HepG2 (cell line): ENCODE results near the gene TUBGCP4. TPM values are rescaled to one million over a fixed set of nuclear protein-coding genes. Genes with fewer than 3 reads are reported as not detected.

Experiments used
- BHLHE40 ChIP-seq: IDR thresholded peaks from 2 replicates; pipeline ENCODE4 v1.6.1; 2011; ENCODE audit warnings: low read length, improper control_type of control experiment
- GTF2F1 ChIP-seq: fragments of 150-350 bp; IDR thresholded peaks from 2 replicates; pipeline ENCODE4 v1.6.1; 2014; ENCODE audit warnings: low read length
- HIVEP1 ChIP-seq: sonication (generic); formaldehyde crosslinking; IDR thresholded peaks from 2 replicates; pipeline ENCODE4 v1.4.0; 2020; ENCODE audit warnings: mild to moderate bottlenecking, missing genetic modification reagents
- KAT8 ChIP-seq: IDR thresholded peaks from 2 replicates; pipeline ENCODE4 v1.6.1; 2016; ENCODE audit warnings: missing genetic modification reagents, missing compliant biosample characterization
- MAFF ChIP-seq: IDR thresholded peaks from 2 replicates; pipeline ENCODE4 v1.6.1; 2011; ENCODE audit warnings: low read depth, low read length, improper control_type of control experiment
- MED1 ChIP-seq: sonication (generic); formaldehyde crosslinking; IDR thresholded peaks from 2 replicates; pipeline ENCODE4 v1.4.0; 2020; ENCODE audit warnings: missing genetic modification reagents
- NR2C2 ChIP-seq: sonication (generic); formaldehyde crosslinking; IDR thresholded peaks from 2 replicates; pipeline ENCODE4 v1.4.0; 2020; ENCODE audit warnings: missing genetic modification reagents, mild to moderate bottlenecking, moderate library complexity, borderline replicate concordance
- NR2F6 ChIP-seq, 2 experiments: IDR thresholded peaks; 2 replicates each; pipeline ENCODE4 v1.6.1; 2016; ENCODE audit warnings: antibody characterized with exemption in 1 of 2, mild to moderate bottlenecking in 1 of 2
- PCBP2 ChIP-seq: fragments of 200-400 bp; formaldehyde crosslinking; optimal IDR thresholded peaks from 2 replicates; pipeline ENCODE3; 2018; ENCODE audit warnings: low read length, low read depth; ENCODE audit not compliant: poor library complexity, severe bottlenecking
- ZKSCAN1 ChIP-seq: fragments of 150-350 bp; IDR thresholded peaks from 2 replicates; pipeline ENCODE4 v1.6.1; 2014; ENCODE audit warnings: low read length
- ZMAT3 ChIP-seq: sonication (generic); formaldehyde crosslinking; conservative IDR thresholded peaks from 2 replicates; pipeline ENCODE4 v1.7.0; 2021; ENCODE audit warnings: missing genetic modification reagents
- ZNF180 ChIP-seq: sonication (generic); formaldehyde crosslinking; IDR thresholded peaks from 2 replicates; pipeline ENCODE4 v1.4.0; 2020; ENCODE audit warnings: low read depth, missing genetic modification reagents, borderline replicate concordance
- ZNF749 ChIP-seq: sonication (generic); formaldehyde crosslinking; IDR thresholded peaks from 2 replicates; pipeline ENCODE4 v1.8.0; 2022; ENCODE audit warnings: mild to moderate bottlenecking, missing genetic modification reagents, moderate library complexity, borderline replicate concordance
- ZSCAN21 ChIP-seq: sonication (generic); formaldehyde crosslinking; IDR thresholded peaks from 2 replicates; pipeline ENCODE4 v1.8.0; 2022; ENCODE audit warnings: mild to moderate bottlenecking, missing genetic modification reagents, moderate library complexity, borderline replicate concordance
- ZSCAN30 ChIP-seq: sonication (generic); formaldehyde crosslinking; IDR thresholded peaks from 2 replicates; pipeline ENCODE4 v1.5.0; 2020; ENCODE audit warnings: mild to moderate bottlenecking, missing genetic modification reagents
- polyA plus RNA-seq, 8 experiments: library from polyadenylated mRNA; depleted of rRNA in 3 of 8; stranded (reverse) in 7 of 8; unstranded in 1 of 8; fragments of >200 nt; fragmentation: Illumina TruSeq in 4 of 8; extraction: Trizol in 4 of 8; gene quantifications; 2 replicates each; pipeline versions ENCODE4 v1.2.1 to v1.2.3, GENCODE V29; 2011 to 2016; ENCODE audit warnings: low read depth in 4 of 8, missing spikeins in 1 of 8, mixed read lengths in 1 of 8; ENCODE audit not compliant: insufficient read depth in 1 of 8
- total RNA-seq, 5 experiments: library from RNA; depleted of rRNA; stranded (reverse); fragments of >200 nt; fragmentation: Illumina TruSeq; extraction: Trizol; gene quantifications; 2 replicates each; pipeline ENCODE4 v1.2.3, GENCODE V29; 2016; ENCODE audit warnings: low read depth in 1 of 5
- TF ChIP-seq, protein P1 (sequence below): sonication (generic); formaldehyde crosslinking; IDR thresholded peaks from 2 replicates; pipeline ENCODE4 v1.4.0; 2020; ENCODE audit warnings: low read depth, missing genetic modification reagents
- TF ChIP-seq, protein P2 (sequence below): sonication (generic); formaldehyde crosslinking; conservative IDR thresholded peaks from 2 replicates; pipeline ENCODE4 v1.8.0; 2022; ENCODE audit warnings: missing genetic modification reagents
- TF ChIP-seq, protein P3 (sequence below): sonication (generic); formaldehyde crosslinking; IDR thresholded peaks from 2 replicates; pipeline ENCODE4 v1.5.1; 2020; ENCODE audit warnings: mild to moderate bottlenecking, missing genetic modification reagents, borderline replicate concordance

TUBGCP4 gene
- total and polyA plus RNA-seq, 2 of the 13 experiments (the other 11 are each of a cell fraction or from before 2014, with no cell fraction given) = 15.0 to 20.5 TPM

DNA sequence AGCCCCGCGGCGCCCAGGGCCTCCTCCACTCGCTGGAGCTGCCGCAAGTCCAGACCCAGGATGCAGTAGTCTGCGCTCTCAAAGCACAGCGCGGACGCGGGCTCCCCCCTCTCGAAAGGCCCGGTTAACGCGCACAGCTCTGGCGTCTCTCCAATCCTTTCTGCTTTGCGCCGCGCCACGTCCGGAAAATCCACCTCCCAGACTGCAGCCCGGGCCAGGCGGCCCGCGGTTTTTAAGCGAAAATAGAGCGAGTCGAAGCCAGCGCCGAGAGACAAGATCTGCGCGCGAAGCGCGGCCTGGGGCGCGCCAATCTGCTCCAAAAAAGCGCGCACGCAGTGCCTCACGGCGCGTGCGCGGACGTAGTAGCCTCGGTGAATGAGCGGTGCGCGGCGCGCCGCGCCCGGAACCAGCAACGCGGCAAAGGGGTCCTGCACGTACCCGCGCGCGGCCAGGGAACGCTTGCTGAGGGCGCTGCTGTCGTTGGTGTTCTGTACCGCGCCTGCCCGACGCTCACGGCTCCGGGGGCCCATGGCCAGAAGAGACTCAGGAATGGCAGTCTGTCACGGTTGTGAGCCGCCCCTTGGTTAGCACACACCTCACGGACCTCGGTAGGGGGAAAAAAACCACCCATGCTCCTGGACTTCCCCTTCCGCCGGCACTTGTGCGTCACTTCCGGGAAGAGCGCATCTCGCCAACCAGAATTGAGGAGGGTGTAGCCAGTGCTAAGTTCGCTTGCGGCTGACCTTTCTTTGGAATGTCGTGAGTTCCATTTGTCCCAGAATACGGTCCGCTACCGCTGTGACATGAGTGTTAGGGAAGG, 40.7 kb upstream of the TUBGCP4 start, which contains the start of gene LCMT2 (continued):
- peak; percentile 68 for TF ChIP-seq NR2F6 (IDR thresholded peaks at IDR 0.05)
- TF ChIP-seq NR2F6 (CRISPR knock-in tag; IDR thresholded peaks at IDR 0.05) = peak; percentile 61
- 0 out of 2 replicates have a peak, but pooled peaks have one; percentile 45 for TF ChIP-seq BHLHE40
- no peak for TF ChIP-seq GTF2F1
- no peak for TF ChIP-seq ZSCAN30 (CRISPR knock-in tag)
- TF ChIP-seq KAT8 (CRISPR knock-in tag) = peak; percentile 96
- TF ChIP-seq, protein P1, sequence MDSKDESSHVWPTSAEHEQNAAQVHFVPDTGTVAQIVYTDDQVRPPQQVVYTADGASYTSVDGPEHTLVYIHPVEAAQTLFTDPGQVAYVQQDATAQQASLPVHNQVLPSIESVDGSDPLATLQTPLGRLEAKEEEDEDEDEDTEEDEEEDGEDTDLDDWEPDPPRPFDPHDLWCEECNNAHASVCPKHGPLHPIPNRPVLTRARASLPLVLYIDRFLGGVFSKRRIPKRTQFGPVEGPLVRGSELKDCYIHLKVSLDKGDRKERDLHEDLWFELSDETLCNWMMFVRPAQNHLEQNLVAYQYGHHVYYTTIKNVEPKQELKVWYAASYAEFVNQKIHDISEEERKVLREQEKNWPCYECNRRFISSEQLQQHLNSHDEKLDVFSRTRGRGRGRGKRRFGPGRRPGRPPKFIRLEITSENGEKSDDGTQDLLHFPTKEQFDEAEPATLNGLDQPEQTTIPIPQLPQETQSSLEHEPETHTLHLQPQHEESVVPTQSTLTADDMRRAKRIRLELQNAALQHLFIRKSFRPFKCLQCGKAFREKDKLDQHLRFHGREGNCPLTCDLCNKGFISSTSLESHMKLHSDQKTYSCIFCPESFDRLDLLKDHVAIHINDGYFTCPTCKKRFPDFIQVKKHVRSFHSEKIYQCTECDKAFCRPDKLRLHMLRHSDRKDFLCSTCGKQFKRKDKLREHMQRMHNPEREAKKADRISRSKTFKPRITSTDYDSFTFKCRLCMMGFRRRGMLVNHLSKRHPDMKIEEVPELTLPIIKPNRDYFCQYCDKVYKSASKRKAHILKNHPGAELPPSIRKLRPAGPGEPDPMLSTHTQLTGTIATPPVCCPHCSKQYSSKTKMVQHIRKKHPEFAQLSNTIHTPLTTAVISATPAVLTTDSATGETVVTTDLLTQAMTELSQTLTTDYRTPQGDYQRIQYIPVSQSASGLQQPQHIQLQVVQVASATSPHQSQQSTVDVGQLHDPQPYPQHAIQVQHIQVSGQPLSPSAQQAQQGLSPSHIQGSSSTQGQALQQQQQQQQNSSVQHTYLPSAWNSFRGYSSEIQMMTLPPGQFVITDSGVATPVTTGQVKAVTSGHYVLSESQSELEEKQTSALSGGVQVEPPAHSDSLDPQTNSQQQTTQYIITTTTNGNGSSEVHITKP (CRISPR knock-in tag) = peak; percentile 18; the same call in 1 of the 2 replicates
- no peak for TF ChIP-seq MAFF
- TF ChIP-seq ZMAT3 (CRISPR knock-in tag) = peak; percentile 80
- no peak for TF ChIP-seq ZNF180 (CRISPR knock-in tag)
- peak; percentile 90 for TF ChIP-seq NR2C2 (CRISPR knock-in tag)
- no peak for TF ChIP-seq ZKSCAN1
- peak; percentile 68 for TF ChIP-seq MED1 (CRISPR knock-in tag)
- TF ChIP-seq HIVEP1 (CRISPR knock-in tag) = peak; percentile 83
- TF ChIP-seq ZSCAN21 (CRISPR knock-in tag) = no peak; the same call in 1 of the 2 replicates
- TF ChIP-seq PCBP2 = no peak
- TF ChIP-seq, protein P2, sequence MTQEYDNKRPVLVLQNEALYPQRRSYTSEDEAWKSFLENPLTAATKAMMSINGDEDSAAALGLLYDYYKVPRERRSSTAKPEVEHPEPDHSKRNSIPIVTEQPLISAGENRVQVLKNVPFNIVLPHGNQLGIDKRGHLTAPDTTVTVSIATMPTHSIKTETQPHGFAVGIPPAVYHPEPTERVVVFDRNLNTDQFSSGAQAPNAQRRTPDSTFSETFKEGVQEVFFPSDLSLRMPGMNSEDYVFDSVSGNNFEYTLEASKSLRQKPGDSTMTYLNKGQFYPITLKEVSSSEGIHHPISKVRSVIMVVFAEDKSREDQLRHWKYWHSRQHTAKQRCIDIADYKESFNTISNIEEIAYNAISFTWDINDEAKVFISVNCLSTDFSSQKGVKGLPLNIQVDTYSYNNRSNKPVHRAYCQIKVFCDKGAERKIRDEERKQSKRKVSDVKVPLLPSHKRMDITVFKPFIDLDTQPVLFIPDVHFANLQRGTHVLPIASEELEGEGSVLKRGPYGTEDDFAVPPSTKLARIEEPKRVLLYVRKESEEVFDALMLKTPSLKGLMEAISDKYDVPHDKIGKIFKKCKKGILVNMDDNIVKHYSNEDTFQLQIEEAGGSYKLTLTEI = no peak
- TF ChIP-seq ZNF749 (CRISPR knock-in tag) = no peak; the same call in 1 of the 2 replicates
- TF ChIP-seq, protein P3, sequence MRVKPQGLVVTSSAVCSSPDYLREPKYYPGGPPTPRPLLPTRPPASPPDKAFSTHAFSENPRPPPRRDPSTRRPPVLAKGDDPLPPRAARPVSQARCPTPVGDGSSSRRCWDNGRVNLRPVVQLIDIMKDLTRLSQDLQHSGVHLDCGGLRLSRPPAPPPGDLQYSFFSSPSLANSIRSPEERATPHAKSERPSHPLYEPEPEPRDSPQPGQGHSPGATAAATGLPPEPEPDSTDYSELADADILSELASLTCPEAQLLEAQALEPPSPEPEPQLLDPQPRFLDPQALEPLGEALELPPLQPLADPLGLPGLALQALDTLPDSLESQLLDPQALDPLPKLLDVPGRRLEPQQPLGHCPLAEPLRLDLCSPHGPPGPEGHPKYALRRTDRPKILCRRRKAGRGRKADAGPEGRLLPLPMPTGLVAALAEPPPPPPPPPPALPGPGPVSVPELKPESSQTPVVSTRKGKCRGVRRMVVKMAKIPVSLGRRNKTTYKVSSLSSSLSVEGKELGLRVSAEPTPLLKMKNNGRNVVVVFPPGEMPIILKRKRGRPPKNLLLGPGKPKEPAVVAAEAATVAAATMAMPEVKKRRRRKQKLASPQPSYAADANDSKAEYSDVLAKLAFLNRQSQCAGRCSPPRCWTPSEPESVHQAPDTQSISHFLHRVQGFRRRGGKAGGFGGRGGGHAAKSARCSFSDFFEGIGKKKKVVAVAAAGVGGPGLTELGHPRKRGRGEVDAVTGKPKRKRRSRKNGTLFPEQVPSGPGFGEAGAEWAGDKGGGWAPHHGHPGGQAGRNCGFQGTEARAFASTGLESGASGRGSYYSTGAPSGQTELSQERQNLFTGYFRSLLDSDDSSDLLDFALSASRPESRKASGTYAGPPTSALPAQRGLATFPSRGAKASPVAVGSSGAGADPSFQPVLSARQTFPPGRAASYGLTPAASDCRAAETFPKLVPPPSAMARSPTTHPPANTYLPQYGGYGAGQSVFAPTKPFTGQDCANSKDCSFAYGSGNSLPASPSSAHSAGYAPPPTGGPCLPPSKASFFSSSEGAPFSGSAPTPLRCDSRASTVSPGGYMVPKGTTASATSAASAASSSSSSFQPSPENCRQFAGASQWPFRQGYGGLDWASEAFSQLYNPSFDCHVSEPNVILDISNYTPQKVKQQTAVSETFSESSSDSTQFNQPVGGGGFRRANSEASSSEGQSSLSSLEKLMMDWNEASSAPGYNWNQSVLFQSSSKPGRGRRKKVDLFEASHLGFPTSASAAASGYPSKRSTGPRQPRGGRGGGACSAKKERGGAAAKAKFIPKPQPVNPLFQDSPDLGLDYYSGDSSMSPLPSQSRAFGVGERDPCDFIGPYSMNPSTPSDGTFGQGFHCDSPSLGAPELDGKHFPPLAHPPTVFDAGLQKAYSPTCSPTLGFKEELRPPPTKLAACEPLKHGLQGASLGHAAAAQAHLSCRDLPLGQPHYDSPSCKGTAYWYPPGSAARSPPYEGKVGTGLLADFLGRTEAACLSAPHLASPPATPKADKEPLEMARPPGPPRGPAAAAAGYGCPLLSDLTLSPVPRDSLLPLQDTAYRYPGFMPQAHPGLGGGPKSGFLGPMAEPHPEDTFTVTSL (CRISPR knock-in tag) = no peak
